H1 (cell line): ENCODE measurements around the gene MAN2A1. TPM values are rescaled to one million over a fixed set of nuclear protein-coding genes. Genes with fewer than 3 reads are reported as not detected.

Experiments
- CTCF ChIA-PET: fragments of 300-600 bp; sonication (Branson Sonifier 250); formaldehyde crosslinking; loops from one replicate; lab custom pipeline; 2021; ENCODE audit not compliant: partially characterized antibody; lab: Charles Lee
- POLR2A ChIA-PET: fragments of 300-600 bp; sonication (Branson Sonifier 250); formaldehyde crosslinking; loops from one replicate; lab custom pipeline; 2021; ENCODE audit warnings: inconsistent platforms; ENCODE audit not compliant: partially characterized antibody; lab: Charles Lee
- DNase-seq, 2 experiments: peaks; one replicate each; pipeline versions ENCODE4 v3.0.0 to v3.0.0-alpha.2; 2010 to 2022; ENCODE audit warnings: low spot score in 2 of 2, low read depth in 1 of 2, mixed read lengths in 1 of 2
- FAIRE-seq: peaks from 2 replicates; lab custom pipeline; 2011; peaks lifted over from hg19 to GRCh38; lab: Jason Lieb, UNC
- H2AFZ ChIP-seq: 2 replicates; pipeline ENCODE4 v1.8.1; 2012; ENCODE audit warnings: low read length, inconsistent platforms
- H2AK5ac ChIP-seq: 2 replicates; pipeline ENCODE4 v1.6.1; 2013; ENCODE audit warnings: low read depth, low read length
- H2BK120ac ChIP-seq: replicated peaks from 2 replicates; pipeline ENCODE3; 2013; ENCODE audit warnings: low read depth, low read length, inconsistent platforms
- H2BK12ac ChIP-seq: 2 replicates; pipeline ENCODE4 v1.6.1; 2013; ENCODE audit warnings: low read depth, low read length
- H2BK15ac ChIP-seq: 2 replicates; pipeline ENCODE4 v1.6.1; 2013; ENCODE audit warnings: low read length
- H2BK20ac ChIP-seq: 2 replicates; pipeline ENCODE4 v1.6.1; 2013; ENCODE audit warnings: low read length
- H2BK5ac ChIP-seq: 2 replicates; pipeline ENCODE4 v1.6.1; 2013; ENCODE audit warnings: low read depth, low read length
- H3K14ac ChIP-seq: 2 replicates; pipeline ENCODE4 v1.6.1; 2013; ENCODE audit warnings: inconsistent platforms; ENCODE audit not compliant: insufficient read length
- H3K18ac ChIP-seq: 2 replicates; pipeline ENCODE4 v1.6.1; 2013; ENCODE audit warnings: low read length; ENCODE audit errors: extremely low read depth
- H3K23ac ChIP-seq: 2 replicates; pipeline ENCODE4 v1.6.1; 2013; ENCODE audit warnings: inconsistent platforms; ENCODE audit not compliant: insufficient read length
- H3K23me2 ChIP-seq: 2 replicates; pipeline ENCODE4 v1.6.1; 2013; ENCODE audit warnings: low read depth, low read length
- H3K27ac ChIP-seq: 2 replicates; pipeline ENCODE4 v1.6.1; 2011; ENCODE audit warnings: low read depth, low read length, inconsistent platforms
- H3K27me3 ChIP-seq, 4 experiments: replicated peaks in 1 of 4; 1 replicate in 1 of 4; 2 replicates in 3 of 4; pipeline versions ENCODE4 v1.6.1 to v1.8.1; 2011 to 2013; ENCODE audit warnings: low read length in 3 of 4, mild to moderate bottlenecking in 3 of 4, inconsistent platforms in 2 of 4, mixed read lengths in 2 of 4, moderate library complexity in 1 of 4; ENCODE audit not compliant: control insufficient read depth in 3 of 4, insufficient read depth in 3 of 4; ENCODE audit errors: extremely low read depth in 1 of 4
- H3K36me3 ChIP-seq, 4 experiments: 2 replicates each; pipeline versions ENCODE4 v1.6.1 to v1.8.1; 2011 to 2013; ENCODE audit warnings: mild to moderate bottlenecking in 4 of 4, low read length in 3 of 4, moderate library complexity in 2 of 4, control low read depth in 1 of 4, inconsistent platforms in 1 of 4; ENCODE audit not compliant: insufficient read depth in 4 of 4, control insufficient read depth in 2 of 4
- H3K4ac ChIP-seq: replicated peaks from 2 replicates; pipeline ENCODE3; 2013; ENCODE audit warnings: low read length, low read depth, mixed read lengths, inconsistent platforms; ENCODE audit not compliant: insufficient read length
- H3K4me1 ChIP-seq, 4 experiments: replicated peaks in 1 of 4; 1 replicate in 1 of 4; 2 replicates in 3 of 4; pipeline versions ENCODE4 v1.6.1 to v1.8.1; 2011 to 2013; ENCODE audit warnings: low read length in 3 of 4, inconsistent platforms in 2 of 4, mixed read lengths in 1 of 4; ENCODE audit not compliant: insufficient read depth in 4 of 4, control insufficient read depth in 3 of 4
- H3K4me2 ChIP-seq, 2 experiments: 2 replicates each; pipeline versions ENCODE4 v1.6.1 to v1.8.1; 2011 to 2013; ENCODE audit warnings: low read depth in 2 of 2, low read length in 2 of 2, control low read depth in 1 of 2, inconsistent platforms in 1 of 2, mild to moderate bottlenecking in 1 of 2; ENCODE audit not compliant: insufficient read depth in 1 of 2
- H3K4me3 ChIP-seq, 4 experiments: fragments of 200-600, 300-600 bp in 1 of 4; sonication (generic), shearing (Covaris generic), sonication (Bioruptor Twin) in 1 of 4; 2 replicates each; pipeline versions ENCODE4 v1.5.1 to v1.8.1; 2011 to 2016; ENCODE audit warnings: low read length in 4 of 4, low read depth in 3 of 4, control low read depth in 2 of 4, inconsistent platforms in 2 of 4, mild to moderate bottlenecking in 2 of 4, mixed read lengths in 1 of 4, moderate library complexity in 1 of 4; ENCODE audit not compliant: insufficient read depth in 2 of 4; ENCODE audit errors: extremely low read depth in 1 of 4
- H3K56ac ChIP-seq: replicated peaks from 2 replicates; pipeline ENCODE3; 2013; ENCODE audit warnings: low read depth, mild to moderate bottlenecking, mixed read lengths, low read length, inconsistent platforms; ENCODE audit not compliant: insufficient read length
- H3K79me1 ChIP-seq: 2 replicates; pipeline ENCODE4 v1.6.1; 2013; ENCODE audit warnings: low read depth, low read length, control low read depth
- H3K79me2 ChIP-seq, 2 experiments: 2 replicates each; pipeline versions ENCODE4 v1.6.1 to v1.8.1; 2012 to 2013; ENCODE audit warnings: low read length in 2 of 2, mild to moderate bottlenecking in 2 of 2, inconsistent platforms in 1 of 2; ENCODE audit not compliant: insufficient read depth in 2 of 2, control insufficient read depth in 1 of 2
- H3K9ac ChIP-seq, 4 experiments: replicated peaks in 1 of 4; 1 replicate in 1 of 4; 2 replicates in 3 of 4; pipeline versions ENCODE4 v1.6.1 to v1.8.1; 2011 to 2013; ENCODE audit warnings: low read depth in 3 of 4, low read length in 3 of 4, control low read depth in 2 of 4, mild to moderate bottlenecking in 2 of 4, moderate library complexity in 2 of 4, inconsistent platforms in 1 of 4; ENCODE audit errors: extremely low read depth in 1 of 4
- H3K9me3 ChIP-seq, 2 experiments: 2 replicates each; pipeline versions ENCODE4 v1.6.1 to v1.8.1; 2012 to 2013; ENCODE audit warnings: mild to moderate bottlenecking in 2 of 2, moderate library complexity in 2 of 2, control low read depth in 1 of 2, inconsistent platforms in 1 of 2, low read depth in 1 of 2, low read length in 1 of 2, mixed read lengths in 1 of 2; ENCODE audit not compliant: insufficient read depth in 2 of 2
- H4K20me1 ChIP-seq, 2 experiments: replicated peaks in 1 of 2; 2 replicates each; pipeline versions ENCODE3 to v1.8.1; 2011 to 2013; ENCODE audit warnings: inconsistent platforms in 2 of 2, low read length in 2 of 2, mild to moderate bottlenecking in 1 of 2; ENCODE audit not compliant: insufficient read depth in 2 of 2, control insufficient read depth in 1 of 2
- H4K5ac ChIP-seq: 2 replicates; pipeline ENCODE4 v1.6.1; 2013; ENCODE audit warnings: low read length, low read depth, mixed read lengths, inconsistent platforms; ENCODE audit not compliant: insufficient read length
- H4K8ac ChIP-seq: 2 replicates; pipeline ENCODE4 v1.8.0; 2013; ENCODE audit warnings: mild to moderate bottlenecking, moderate library complexity, low read length, inconsistent platforms; ENCODE audit not compliant: insufficient read depth; ENCODE audit errors: extremely low read depth
- H4K91ac ChIP-seq: replicated peaks from 2 replicates; pipeline ENCODE3; 2013; ENCODE audit warnings: low read length, mixed read lengths, inconsistent platforms; ENCODE audit not compliant: insufficient read length
- ATF2 ChIP-seq: IDR thresholded peaks from 2 replicates; pipeline ENCODE4 v1.6.1; 2012; ENCODE audit warnings: low read length, inconsistent platforms
- CHD1 ChIP-seq: IDR thresholded peaks from 2 replicates; pipeline ENCODE4 v1.6.1; 2012; ENCODE audit warnings: low read depth, low read length, improper control_type of control experiment
- MAX ChIP-seq: IDR thresholded peaks from 2 replicates; pipeline ENCODE4 v1.6.1; 2012; ENCODE audit warnings: inconsistent platforms
- SAP30 ChIP-seq: fragments of 300-600 bp; sonication (generic); IDR thresholded peaks from 2 replicates; pipeline ENCODE4 v1.7.1; 2012; ENCODE audit warnings: low read length, moderate library complexity, mild to moderate bottlenecking, inconsistent platforms; ENCODE audit not compliant: insufficient read depth, insufficient replicate concordance
- SP2 ChIP-seq: IDR thresholded peaks from 2 replicates; pipeline ENCODE4 v1.6.1; 2012; ENCODE audit warnings: mild to moderate bottlenecking, low read length, inconsistent platforms
- SUZ12 ChIP-seq: fragments of 200-600 bp; sonication (generic); IDR thresholded peaks from 2 replicates; pipeline ENCODE4 v1.6.1; 2012; ENCODE audit warnings: mild to moderate bottlenecking, inconsistent platforms, low read length, moderate library complexity, mixed read lengths
- TCF12 ChIP-seq: IDR thresholded peaks from 2 replicates; pipeline ENCODE4 v1.6.1; 2011; ENCODE audit warnings: low read depth, mild to moderate bottlenecking, low read length
- ZNF274 ChIP-seq: IDR thresholded peaks from 2 replicates; pipeline ENCODE4 v1.7.0; 2012; ENCODE audit warnings: low read length, borderline replicate concordance; ENCODE audit errors: extremely low read depth
- WGBS, 2 experiments: shearing (Covaris generic) in 1 of 2; methylation state at CpG; one replicate each; pipeline versions ENCODE4 v1.1.6 to v1.1.7; 2013 to 2015; ENCODE audit warnings: low lambda C conversion rate in 2 of 2, mixed read lengths in 2 of 2, inconsistent platforms in 1 of 2, low coverage in 1 of 2, missing lambda C conversion rate in 1 of 2; ENCODE audit not compliant: insufficient replicate concordance in 2 of 2, insufficient coverage in 1 of 2, insufficient read length in 1 of 2; ENCODE audit errors: extremely low coverage in 1 of 2, missing lambda C conversion rate in 1 of 2; 5-methylcytosine and 5-hydroxymethylcytosine counted together
- polyA plus RNA-seq, 7 experiments: library from polyadenylated mRNA; depleted of rRNA in 3 of 7; stranded (reverse) in 5 of 7; unstranded in 2 of 7; fragments of >200 nt in 5 of 7; fragments of 200-250 nt in 2 of 7; gene quantifications; 1 replicate in 5 of 7; 2 replicates in 1 of 7; 4 replicates in 1 of 7; pipeline versions ENCODE4 v1.2.1 to v1.2.3, GENCODE V29; 2011 to 2013; ENCODE audit warnings: missing spikeins in 2 of 7, mixed read lengths in 2 of 7
- total RNA-seq: library from RNA; stranded (reverse); fragmentation: NEBNext Ultra II Directional; extraction: Animal tissue kit (Norgen Biotek cat#: 25700); gene quantifications from 2 replicates; pipeline ENCODE4 v1.2.1, GENCODE V29; 2021

Gene MAN2A1
- total and polyA plus RNA-seq, 2 of the 8 experiments (the other 6 are each of a cell fraction or from before 2014, with no cell fraction given) = 29.1 to 102 TPM

- DNase-seq (no peak), FAIRE-seq (no peak)
- 93% methylated on average over 4 of the region's 4 CpGs; no CpG with 5 or more reads in 1 of the 2 experiments for WGBS, 2 experiments
- Histone ChIP-seq H2BK120ac (no peak overlapping the region), H2BK12ac (no peak overlapping the region), H2AFZ (no peak overlapping the region), H2BK20ac (no peak overlapping the region), H3K23ac (no peak overlapping the region), H3K4me2 (no peak overlapping the region), H3K9me3 (no peaks in the 10 kb centered on the region), H3K27me3 (peaks cover 0 to 1% (median 0%) of the 10 kb centered on the region in 4 experiments; a peak in 1 of 7 replicates), H2BK5ac (no peak overlapping the region), H3K56ac (no peak overlapping the region), H3K14ac (no peak overlapping the region), H3K4me3 (no peak overlapping the region), H3K79me1 (no peaks in the 10 kb centered on the region; the same call in 1 of the 2 replicates), H3K36me3 (peaks cover 0 to 73% (median 30%) of the 10 kb centered on the region in 4 experiments; a peak in 6 of 8 replicates), H2AK5ac (no peak overlapping the region), H4K5ac (no peak overlapping the region), H3K9ac (no peak overlapping the region), H3K18ac (0 out of 2 replicates have a peak overlapping the region, but pooled peaks have one; percentile 20), H2BK15ac (no peak overlapping the region), H4K91ac (no peak overlapping the region), H3K79me2 (no peaks in the 10 kb centered on the region), H4K8ac (no peak overlapping the region), H3K4ac (no peak overlapping the region), H4K20me1 (peaks cover under 1 to 2% of the 10 kb centered on the region in 2 experiments), H3K4me1 (peaks cover 0 to 5% (median 0%) of the 10 kb centered on the region in 4 experiments; a peak in 2 of 7 replicates), H3K23me2 (no peaks in the 10 kb centered on the region; the same call in 1 of the 2 replicates), H3K27ac (no peak overlapping the region)
- POLR2A ChIA-PET = no interaction called here
- CTCF ChIA-PET = interaction anchor here (0.5 to 1.3 kb wide), 11 partner anchors 14 to 489 kb away, joined by 3 to 4 read pairs (median 3); no protein-coding TSS in a partner anchor
- TF ChIP-seq CHD1 (no peak), SP2 (no peak), MAX (no peak), SUZ12 (no peak), TCF12 (no peak), ZNF274 (no peak), SAP30 (no peak), ATF2 (no peak)
Observed at GRCh38 chr5:109844695-109845094, 155.0 kb downstream of the MAN2A1 start.
